ENCODE measurements around the gene CNOT11.
"Not testable (repeated sequence)": the region's sequence is repeated elsewhere in the genome, so short reads cannot be mapped to it uniquely, and the experiment has no call there.

DNA sequence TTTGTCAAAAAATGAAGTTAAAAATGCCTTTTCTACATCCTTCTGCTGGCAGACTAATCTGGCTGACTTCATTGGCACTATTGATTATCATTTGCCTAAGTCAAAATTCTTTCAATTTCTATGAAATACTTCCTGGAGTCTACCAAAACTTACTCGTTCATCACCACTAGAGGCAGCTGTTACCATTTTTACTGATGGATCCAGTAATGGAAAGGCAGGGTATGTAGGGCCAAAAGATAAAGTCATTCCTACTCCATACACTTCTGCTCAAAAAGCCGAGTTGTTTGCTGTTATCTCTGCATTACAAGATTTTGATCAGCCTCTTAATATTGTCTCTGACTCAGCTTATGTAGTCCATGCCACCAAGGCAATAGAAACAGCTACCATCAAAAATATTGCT is 12.0 kb upstream of the CNOT11 start:
- TF ChIP-seq, protein P1, sequence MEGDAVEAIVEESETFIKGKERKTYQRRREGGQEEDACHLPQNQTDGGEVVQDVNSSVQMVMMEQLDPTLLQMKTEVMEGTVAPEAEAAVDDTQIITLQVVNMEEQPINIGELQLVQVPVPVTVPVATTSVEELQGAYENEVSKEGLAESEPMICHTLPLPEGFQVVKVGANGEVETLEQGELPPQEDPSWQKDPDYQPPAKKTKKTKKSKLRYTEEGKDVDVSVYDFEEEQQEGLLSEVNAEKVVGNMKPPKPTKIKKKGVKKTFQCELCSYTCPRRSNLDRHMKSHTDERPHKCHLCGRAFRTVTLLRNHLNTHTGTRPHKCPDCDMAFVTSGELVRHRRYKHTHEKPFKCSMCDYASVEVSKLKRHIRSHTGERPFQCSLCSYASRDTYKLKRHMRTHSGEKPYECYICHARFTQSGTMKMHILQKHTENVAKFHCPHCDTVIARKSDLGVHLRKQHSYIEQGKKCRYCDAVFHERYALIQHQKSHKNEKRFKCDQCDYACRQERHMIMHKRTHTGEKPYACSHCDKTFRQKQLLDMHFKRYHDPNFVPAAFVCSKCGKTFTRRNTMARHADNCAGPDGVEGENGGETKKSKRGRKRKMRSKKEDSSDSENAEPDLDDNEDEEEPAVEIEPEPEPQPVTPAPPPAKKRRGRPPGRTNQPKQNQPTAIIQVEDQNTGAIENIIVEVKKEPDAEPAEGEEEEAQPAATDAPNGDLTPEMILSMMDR (IDR thresholded peaks at IDR 0.05; ENCODE audit: low read depth, low read length): peak; percentile 55
- not testable (repeated sequence) for TF ChIP-seq EZH2phosphoT487 (IDR thresholded peaks at IDR 0.05; ENCODE audit: low read depth)
